Measurements from ENCODE around the gene TSPAN1.

DNA sequence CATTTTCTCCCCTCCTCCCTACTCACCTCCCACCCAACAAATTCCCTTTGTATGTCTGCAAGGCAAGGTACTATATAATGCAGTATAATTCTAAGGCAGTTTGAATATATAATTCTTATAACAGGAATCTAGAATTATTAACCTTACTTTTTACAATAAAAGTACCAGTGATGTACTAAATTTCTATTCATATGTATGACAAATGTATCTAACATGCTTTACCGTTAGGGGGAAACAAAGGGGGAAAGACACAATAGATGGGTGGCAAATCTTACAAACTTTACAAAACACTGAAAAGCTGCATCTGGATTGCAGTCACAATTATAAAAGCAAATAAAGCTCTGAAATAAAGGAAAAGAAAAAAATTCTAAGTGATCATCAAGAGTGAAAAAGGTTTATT, 44.8 kb upstream of the TSPAN1 start:
- no peak for TF ChIP-seq CTCF (IDR thresholded peaks at IDR 0.05; ENCODE audit: low read depth, low read length, missing input control)
- TF ChIP-seq REST (IDR thresholded peaks at IDR 0.05), result no peak
- no peak for TF ChIP-seq GABPA (IDR thresholded peaks at IDR 0.05 in 1 of 2, conservative IDR thresholded peaks at IDR 0.05 in 1 of 2)
- TF ChIP-seq JUND (IDR thresholded peaks at IDR 0.05), result no peak
- no peak for TF ChIP-seq MAX (IDR thresholded peaks at IDR 0.05)
- no peak for TF ChIP-seq RAD21 (IDR thresholded peaks at IDR 0.05)
- no peak for TF ChIP-seq YY1 (IDR thresholded peaks at IDR 0.05)
- no peak for TF ChIP-seq EGR1 (IDR thresholded peaks at IDR 0.05; ENCODE audit: low read depth in 2 of 2)

Measured in liver (tissue), 3 donors.